Nephron progenitor cell (in vitro differentiated cells): ENCODE data around the gene CHD2.

Experiments
- DNase-seq: peaks from one replicate; pipeline ENCODE4 v3.0.0; 2021
- H3K27ac Mint-ChIP-seq: 2 replicates; pipeline ENCODE4 v1.8.0; 2021; ENCODE audit warnings: mild to moderate bottlenecking, moderate library complexity, mixed read lengths
- H3K27me3 Mint-ChIP-seq: 2 replicates; pipeline ENCODE4 v1.8.0; 2021; ENCODE audit warnings: mild to moderate bottlenecking, low read depth, mixed read lengths; ENCODE audit not compliant: poor library complexity
- H3K36me3 Mint-ChIP-seq: 2 replicates; pipeline ENCODE4 v1.8.0; 2021; ENCODE audit warnings: low read depth, mixed read lengths
- H3K4me1 Mint-ChIP-seq: 2 replicates; pipeline ENCODE4 v1.8.0; 2021; ENCODE audit warnings: mixed read lengths
- H3K4me3 Mint-ChIP-seq: 2 replicates; pipeline ENCODE4 v1.8.0; 2021; ENCODE audit warnings: mild to moderate bottlenecking, moderate library complexity, mixed read lengths
- H3K9me3 Mint-ChIP-seq: 2 replicates; pipeline ENCODE4 v1.8.0; 2021; ENCODE audit warnings: mild to moderate bottlenecking, moderate library complexity, mixed read lengths
- TF ChIP-seq, protein P1 (sequence below): fragments of 200-600 bp; sonication (generic); IDR thresholded peaks from 2 replicates; pipeline ENCODE4 v1.5.0; 2021; ENCODE audit warnings: antibody characterized with exemption

Gene CHD2

DNA sequence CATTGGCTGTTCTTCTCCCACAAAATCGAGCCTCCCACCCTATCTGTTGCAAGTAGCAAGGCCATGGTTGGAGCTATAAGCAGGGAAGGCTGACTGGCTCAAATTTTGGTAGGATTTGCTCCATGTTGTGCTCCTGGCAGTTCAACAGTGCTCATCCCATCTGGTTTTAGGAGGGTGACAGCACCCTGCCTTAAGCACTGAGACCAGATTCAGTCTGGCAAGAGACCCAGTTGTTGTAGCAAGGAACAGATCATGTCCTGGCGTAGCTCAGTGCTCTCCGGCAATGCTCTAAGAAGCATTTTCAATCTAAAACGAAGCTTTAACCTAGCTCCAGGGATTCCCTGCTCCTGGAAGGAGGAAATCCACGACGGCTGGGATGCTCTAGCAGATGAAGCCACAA, 97.7 kb downstream of the CHD2 start:
- TF ChIP-seq, protein P1, sequence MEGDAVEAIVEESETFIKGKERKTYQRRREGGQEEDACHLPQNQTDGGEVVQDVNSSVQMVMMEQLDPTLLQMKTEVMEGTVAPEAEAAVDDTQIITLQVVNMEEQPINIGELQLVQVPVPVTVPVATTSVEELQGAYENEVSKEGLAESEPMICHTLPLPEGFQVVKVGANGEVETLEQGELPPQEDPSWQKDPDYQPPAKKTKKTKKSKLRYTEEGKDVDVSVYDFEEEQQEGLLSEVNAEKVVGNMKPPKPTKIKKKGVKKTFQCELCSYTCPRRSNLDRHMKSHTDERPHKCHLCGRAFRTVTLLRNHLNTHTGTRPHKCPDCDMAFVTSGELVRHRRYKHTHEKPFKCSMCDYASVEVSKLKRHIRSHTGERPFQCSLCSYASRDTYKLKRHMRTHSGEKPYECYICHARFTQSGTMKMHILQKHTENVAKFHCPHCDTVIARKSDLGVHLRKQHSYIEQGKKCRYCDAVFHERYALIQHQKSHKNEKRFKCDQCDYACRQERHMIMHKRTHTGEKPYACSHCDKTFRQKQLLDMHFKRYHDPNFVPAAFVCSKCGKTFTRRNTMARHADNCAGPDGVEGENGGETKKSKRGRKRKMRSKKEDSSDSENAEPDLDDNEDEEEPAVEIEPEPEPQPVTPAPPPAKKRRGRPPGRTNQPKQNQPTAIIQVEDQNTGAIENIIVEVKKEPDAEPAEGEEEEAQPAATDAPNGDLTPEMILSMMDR: no peak
- Mint-ChIP-seq H3K27ac (no peak overlapping the region), H3K4me3 (no peak overlapping the region), H3K36me3 (peaks cover 91% of the 10 kb centered on the region), H3K27me3 (no peaks in the 10 kb centered on the region), H3K4me1 (no peaks in the 10 kb centered on the region), H3K9me3 (no peaks in the 10 kb centered on the region)
- no peak for DNase-seq

DNA sequence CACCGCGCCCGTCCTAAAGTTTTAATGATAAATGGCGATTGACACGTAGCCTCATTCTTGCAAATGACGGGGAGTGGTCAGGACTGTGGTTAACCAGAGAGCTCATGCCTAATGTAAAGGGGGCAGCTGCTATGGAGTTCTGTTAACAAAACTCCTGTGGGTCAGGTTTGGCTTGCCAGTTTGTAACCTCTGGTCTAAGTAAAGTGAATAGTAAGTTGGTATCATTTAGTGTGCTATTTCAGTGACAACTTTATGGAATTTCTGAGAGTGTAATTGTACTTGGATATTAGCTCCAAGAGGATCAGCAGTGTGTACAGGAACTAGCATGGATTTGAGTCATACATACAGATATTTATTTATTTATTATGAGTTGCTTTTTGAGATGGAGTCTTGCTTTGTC, 101.0 kb downstream of the CHD2 start:
- TF ChIP-seq, protein P1: no peak
- no peaks in the 10 kb centered on the region for H3K27me3 Mint-ChIP-seq
- no peak overlapping the region for H3K27ac Mint-ChIP-seq
- H3K9me3 Mint-ChIP-seq: no peaks in the 10 kb centered on the region
- DNase-seq: no peak
- H3K4me1 Mint-ChIP-seq: peaks cover 7% of the 10 kb centered on the region
- H3K36me3 Mint-ChIP-seq: peaks cover 96% of the 10 kb centered on the region
- no peak overlapping the region for H3K4me3 Mint-ChIP-seq

DNA sequence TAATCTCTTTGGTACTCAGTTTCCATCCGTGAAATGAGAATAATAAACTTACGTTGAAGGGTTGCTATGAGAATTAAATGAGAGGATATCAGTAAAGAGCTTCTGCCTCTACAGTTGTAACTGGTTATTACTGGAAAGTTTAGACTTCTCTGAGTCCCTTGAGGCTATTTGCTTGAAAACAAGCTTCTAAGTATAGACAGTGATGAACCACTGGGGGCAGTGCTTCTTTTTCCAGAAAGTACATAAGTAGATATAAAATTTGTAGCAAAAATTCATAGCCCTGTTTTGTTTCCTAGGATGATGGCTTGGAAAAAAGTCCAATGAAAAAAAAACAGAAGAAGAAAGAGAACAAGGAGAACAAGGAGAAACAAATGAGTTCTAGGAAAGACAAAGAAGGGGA, 101.8 kb downstream of the CHD2 start:
- DNase-seq: no peak
- no peak overlapping the region for H3K27ac Mint-ChIP-seq
- peaks cover 96% of the 10 kb centered on the region for H3K36me3 Mint-ChIP-seq
- no peak overlapping the region for H3K4me3 Mint-ChIP-seq
- peaks cover 7% of the 10 kb centered on the region for H3K4me1 Mint-ChIP-seq
- TF ChIP-seq, protein P1: peak; percentile 8
- H3K27me3 Mint-ChIP-seq: no peaks in the 10 kb centered on the region
- H3K9me3 Mint-ChIP-seq: no peaks in the 10 kb centered on the region

DNA sequence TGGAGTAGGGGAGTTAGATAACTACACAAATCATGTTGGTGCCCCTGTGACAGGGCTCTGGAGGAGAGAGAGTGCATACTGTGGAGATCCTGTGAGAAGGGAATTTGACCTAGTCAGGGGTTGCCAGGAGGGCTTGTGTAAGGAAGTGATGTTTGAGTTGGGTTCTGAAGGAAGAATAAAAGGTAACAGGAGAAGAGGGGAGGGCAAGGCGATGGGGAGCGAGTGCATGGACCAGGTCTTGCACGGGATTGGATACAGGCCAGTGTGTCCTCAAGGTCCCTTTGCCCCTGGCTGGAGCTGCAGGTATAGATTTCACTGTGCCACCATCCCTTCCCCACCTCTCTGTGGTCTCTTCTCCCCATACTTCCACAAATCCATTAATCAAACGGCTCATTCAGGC, 105.0 kb downstream of the CHD2 start:
- H3K4me3 Mint-ChIP-seq: no peak overlapping the region
- peaks cover 12% of the 10 kb centered on the region for H3K4me1 Mint-ChIP-seq
- H3K36me3 Mint-ChIP-seq: peaks cover 93% of the 10 kb centered on the region
- TF ChIP-seq, protein P1: no peak
- no peaks in the 10 kb centered on the region for H3K27me3 Mint-ChIP-seq
- DNase-seq: no peak
- peak overlapping the region; percentile 38 for H3K27ac Mint-ChIP-seq
- H3K9me3 Mint-ChIP-seq: no peaks in the 10 kb centered on the region

DNA sequence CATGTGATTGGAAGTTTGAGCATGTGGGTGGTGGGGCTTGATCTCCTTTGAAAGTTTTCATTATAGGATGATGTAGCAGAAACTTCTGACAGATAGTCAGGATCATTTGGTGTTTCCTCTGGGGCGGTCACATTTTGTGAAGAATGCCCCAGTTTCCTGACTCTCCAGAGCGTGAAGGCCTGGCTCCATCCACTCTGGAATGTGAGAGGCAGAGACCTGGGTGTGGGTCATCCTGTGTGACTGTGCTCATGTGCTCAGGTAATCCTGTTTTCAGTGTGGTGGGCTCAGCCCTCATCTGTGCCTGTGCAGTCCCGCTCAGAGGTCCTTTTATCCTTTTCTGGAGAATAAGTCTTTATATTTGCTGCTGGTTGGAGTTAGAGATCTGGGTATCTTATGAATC, 107.9 kb downstream of the CHD2 start:
- DNase-seq: no peak
- no peak overlapping the region for H3K4me3 Mint-ChIP-seq
- no peaks in the 10 kb centered on the region for H3K9me3 Mint-ChIP-seq
- peaks cover 13% of the 10 kb centered on the region for H3K4me1 Mint-ChIP-seq
- TF ChIP-seq, protein P1: no peak
- H3K27ac Mint-ChIP-seq: peak overlapping the region; percentile 85
- peaks cover 96% of the 10 kb centered on the region for H3K36me3 Mint-ChIP-seq
- no peaks in the 10 kb centered on the region for H3K27me3 Mint-ChIP-seq

DNA sequence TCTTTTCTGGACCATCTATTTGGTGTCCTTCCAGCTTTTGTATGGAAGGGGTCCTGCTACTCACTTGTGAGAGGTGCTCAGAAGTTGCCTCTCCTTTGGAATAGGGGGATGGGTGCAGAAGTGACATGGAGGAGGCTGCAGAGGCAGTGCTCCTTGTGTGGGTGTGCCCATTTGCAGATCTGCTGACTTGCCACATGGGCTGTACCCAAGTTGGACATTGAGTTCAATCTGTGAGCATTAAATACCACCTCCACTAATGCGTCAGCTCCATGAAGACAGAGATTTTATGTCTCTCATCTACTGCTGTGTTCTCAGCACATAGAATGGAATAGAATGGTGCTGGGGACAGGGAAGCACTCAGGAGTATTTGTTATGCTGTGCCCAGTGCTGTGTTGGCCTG, 112.7 kb downstream of the CHD2 start:
- TF ChIP-seq, protein P1: no peak
- peaks cover 95% of the 10 kb centered on the region for H3K36me3 Mint-ChIP-seq
- H3K27ac Mint-ChIP-seq: peak overlapping the region; percentile 30
- no peaks in the 10 kb centered on the region for H3K9me3 Mint-ChIP-seq
- peaks cover 10% of the 10 kb centered on the region for H3K4me1 Mint-ChIP-seq
- DNase-seq: no peak
- no peaks in the 10 kb centered on the region for H3K27me3 Mint-ChIP-seq
- no peak overlapping the region for H3K4me3 Mint-ChIP-seq
